HK-2 (cell line): Measurements from ENCODE around the gene PARP8.
"Not testable (repeated sequence)": the region's sequence is repeated elsewhere in the genome, so short reads cannot be mapped to it uniquely, and the experiment has no call there.

Experiments
- DNase-seq: peaks from one replicate; pipeline ENCODE4 v3.0.0-alpha.2; 2018; ENCODE audit not compliant: unreplicated experiment

The PARP8 gene

GRCh38 chr5:50768634-50769033 lies 102.2 kb downstream of the PARP8 start:
- no peak for DNase-seq

GRCh38 chr5:50770441-50770840 lies 104.0 kb downstream of the PARP8 start:
- no peak for DNase-seq

- DNase-seq: not testable (repeated sequence)
Observed at GRCh38 chr5:50774446-50775175, 108.2 kb downstream of the PARP8 start.

GRCh38 chr5:50786073-50786472 lies 119.6 kb downstream of the PARP8 start:
- no peak for DNase-seq

GRCh38 chr5:50791813-50792212 lies 125.4 kb downstream of the PARP8 start:
- DNase-seq: no peak

GRCh38 chr5:50792843-50793242 lies 126.4 kb downstream of the PARP8 start:
- no peak for DNase-seq

GRCh38 chr5:50794812-50795211 lies 128.4 kb downstream of the PARP8 start:
- DNase-seq: no peak

- DNase-seq: no peak
Observed at GRCh38 chr5:50798002-50798401, 131.6 kb downstream of the PARP8 start.

GRCh38 chr5:50799596-50799995 lies 133.2 kb downstream of the PARP8 start:
- no peak for DNase-seq

- no peak for DNase-seq
Observed at GRCh38 chr5:50800410-50800809, 134.0 kb downstream of the PARP8 start.

GRCh38 chr5:50807661-50808060 lies 141.2 kb downstream of the PARP8 start:
- DNase-seq: no peak

GRCh38 chr5:50808406-50808805 lies 142.0 kb downstream of the PARP8 start:
- no peak for DNase-seq

GRCh38 chr5:50811746-50812145 lies 145.3 kb downstream of the PARP8 start:
- not testable (repeated sequence) for DNase-seq

- no peak for DNase-seq
Observed at GRCh38 chr5:50813691-50814090, 147.3 kb downstream of the PARP8 start.

GRCh38 chr5:50814556-50814955 lies 148.1 kb downstream of the PARP8 start:
- no peak for DNase-seq

- no peak for DNase-seq
Observed at GRCh38 chr5:50822046-50822445, 155.6 kb downstream of the PARP8 start.

GRCh38 chr5:50822761-50823160 lies 156.3 kb downstream of the PARP8 start:
- no peak for DNase-seq

GRCh38 chr5:50823568-50823967 lies 157.1 kb downstream of the PARP8 start:
- no peak for DNase-seq

GRCh38 chr5:50824109-50824508 lies 157.7 kb downstream of the PARP8 start:
- no peak for DNase-seq

- no peak for DNase-seq
Observed at GRCh38 chr5:50827516-50828247, 161.2 kb downstream of the PARP8 start.

- no peak for DNase-seq
Observed at GRCh38 chr5:50829023-50829422, 162.6 kb downstream of the PARP8 start.

- no peak for DNase-seq
Observed at GRCh38 chr5:50832657-50833284, 166.3 kb downstream of the PARP8 start.

- DNase-seq: no peak
Observed at GRCh38 chr5:50836356-50836755, 169.9 kb downstream of the PARP8 start.
